Fibroblast of pulmonary artery (primary cell): Measurements from ENCODE around the gene LYRM4.
A peak's percentile ranks its signal among the peaks of the same experiment; 100 is the strongest.

Experiments
- DNase-seq: peaks from one replicate; pipeline ENCODE4 v3.0.0-alpha.2; 2010; ENCODE audit warnings: low read depth
- H3K4me3 ChIP-seq: replicated peaks from 2 replicates; pipeline ENCODE4 v1.5.1; 2011; ENCODE audit warnings: low read depth, mild to moderate bottlenecking, control low read depth, low read length, moderate library complexity
- TF ChIP-seq, protein P1 (sequence below): IDR thresholded peaks from 2 replicates; pipeline ENCODE4 v1.5.1; 2011; ENCODE audit warnings: mild to moderate bottlenecking, control low read depth, low read length, inconsistent platforms; ENCODE audit errors: missing control alignments

Gene LYRM4

GRCh38 chr6:5113096-5113495 lies 147.7 kb downstream of the LYRM4 start:
- no peak overlapping the region for H3K4me3 ChIP-seq
- DNase-seq, result no peak
- TF ChIP-seq, protein P1, sequence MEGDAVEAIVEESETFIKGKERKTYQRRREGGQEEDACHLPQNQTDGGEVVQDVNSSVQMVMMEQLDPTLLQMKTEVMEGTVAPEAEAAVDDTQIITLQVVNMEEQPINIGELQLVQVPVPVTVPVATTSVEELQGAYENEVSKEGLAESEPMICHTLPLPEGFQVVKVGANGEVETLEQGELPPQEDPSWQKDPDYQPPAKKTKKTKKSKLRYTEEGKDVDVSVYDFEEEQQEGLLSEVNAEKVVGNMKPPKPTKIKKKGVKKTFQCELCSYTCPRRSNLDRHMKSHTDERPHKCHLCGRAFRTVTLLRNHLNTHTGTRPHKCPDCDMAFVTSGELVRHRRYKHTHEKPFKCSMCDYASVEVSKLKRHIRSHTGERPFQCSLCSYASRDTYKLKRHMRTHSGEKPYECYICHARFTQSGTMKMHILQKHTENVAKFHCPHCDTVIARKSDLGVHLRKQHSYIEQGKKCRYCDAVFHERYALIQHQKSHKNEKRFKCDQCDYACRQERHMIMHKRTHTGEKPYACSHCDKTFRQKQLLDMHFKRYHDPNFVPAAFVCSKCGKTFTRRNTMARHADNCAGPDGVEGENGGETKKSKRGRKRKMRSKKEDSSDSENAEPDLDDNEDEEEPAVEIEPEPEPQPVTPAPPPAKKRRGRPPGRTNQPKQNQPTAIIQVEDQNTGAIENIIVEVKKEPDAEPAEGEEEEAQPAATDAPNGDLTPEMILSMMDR, result no peak

- no peak overlapping the region for H3K4me3 ChIP-seq
- DNase-seq, result peak; percentile 62
- TF ChIP-seq, protein P1, result no peak
These were observed 148.5 kb downstream of the LYRM4 start for GRCh38 chr6:5112066-5112799.

DNA sequence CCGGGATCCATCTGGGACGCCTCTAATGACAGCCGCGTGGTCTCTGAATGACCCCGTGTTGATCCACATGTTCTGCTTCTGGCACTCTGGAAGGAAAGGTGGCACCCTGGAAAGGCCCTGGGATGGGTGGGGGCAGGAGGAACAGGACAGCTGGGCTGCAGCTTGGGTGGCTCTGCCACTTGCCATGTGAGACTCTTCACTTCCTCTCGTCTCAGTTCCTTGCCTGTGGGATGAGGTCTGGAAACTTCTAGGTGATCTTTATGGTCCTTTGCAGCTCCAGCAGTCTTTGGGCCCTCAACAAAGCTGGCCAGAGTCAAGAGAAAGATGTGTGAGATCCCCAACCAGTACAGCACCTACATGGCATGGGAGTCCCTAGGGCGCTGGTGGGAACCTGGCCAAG lies 149.1 kb downstream of the LYRM4 start:
- DNase-seq, result no peak
- TF ChIP-seq, protein P1, result no peak
- no peak overlapping the region for H3K4me3 ChIP-seq

- TF ChIP-seq, protein P1, result no peak
- DNase-seq, result no peak
- no peak overlapping the region for H3K4me3 ChIP-seq
These were observed 150.5 kb downstream of the LYRM4 start for GRCh38 chr6:5110246-5110645.

DNA sequence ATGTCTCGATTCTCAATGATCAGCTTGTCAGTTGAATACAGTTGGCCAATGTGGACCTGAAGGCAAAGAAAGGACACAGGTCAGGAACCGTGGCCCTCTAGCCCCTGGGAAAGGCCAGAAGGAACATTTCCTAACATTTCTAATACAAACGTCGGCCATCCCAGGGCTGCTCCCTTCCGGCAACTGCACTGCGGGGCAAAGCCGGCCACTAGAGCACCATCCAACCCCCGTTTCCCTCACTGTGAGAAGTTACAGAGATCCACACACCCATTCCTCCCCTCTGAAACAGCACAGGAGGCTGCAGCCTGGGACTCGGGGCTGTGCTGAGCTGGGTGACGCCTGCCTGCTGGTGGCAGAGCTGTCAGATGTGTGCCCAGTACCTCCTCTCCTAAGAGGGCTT lies 151.3 kb downstream of the LYRM4 start:
- no peak overlapping the region for H3K4me3 ChIP-seq
- no peak for DNase-seq
- TF ChIP-seq, protein P1, result no peak

DNA sequence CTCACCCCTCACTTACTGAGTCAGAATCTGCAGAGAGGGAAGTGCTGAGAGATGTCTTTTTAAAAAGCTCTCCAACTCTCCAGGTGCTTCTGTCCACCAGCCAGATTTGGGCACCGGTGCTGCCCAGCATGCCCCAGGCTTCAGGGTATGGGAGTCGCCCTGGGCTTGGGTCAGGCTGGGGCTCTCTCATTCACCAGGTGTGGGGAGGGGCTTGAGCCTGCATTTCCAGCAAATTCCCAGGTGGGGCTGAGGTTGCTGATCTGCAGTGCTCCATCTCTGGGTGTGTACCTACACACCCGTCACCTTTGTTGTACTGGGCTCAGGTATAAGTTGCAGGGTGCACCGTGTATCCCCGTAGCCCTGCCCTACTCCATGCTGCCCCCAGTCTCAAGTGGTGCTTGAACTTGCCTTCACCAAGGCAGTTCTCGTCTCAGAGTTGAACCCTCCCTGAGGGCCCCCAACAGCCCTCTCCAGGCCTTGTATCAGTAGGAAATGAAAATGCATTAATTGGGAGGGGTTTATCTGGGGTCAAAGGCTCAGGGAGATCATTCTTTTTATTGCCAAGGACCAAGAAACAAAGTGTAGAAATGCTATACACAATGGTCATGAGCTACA lies 152.1 kb downstream of the LYRM4 start:
- DNase-seq, result no peak
- TF ChIP-seq, protein P1, result no peak
- no peak overlapping the region for H3K4me3 ChIP-seq

DNA sequence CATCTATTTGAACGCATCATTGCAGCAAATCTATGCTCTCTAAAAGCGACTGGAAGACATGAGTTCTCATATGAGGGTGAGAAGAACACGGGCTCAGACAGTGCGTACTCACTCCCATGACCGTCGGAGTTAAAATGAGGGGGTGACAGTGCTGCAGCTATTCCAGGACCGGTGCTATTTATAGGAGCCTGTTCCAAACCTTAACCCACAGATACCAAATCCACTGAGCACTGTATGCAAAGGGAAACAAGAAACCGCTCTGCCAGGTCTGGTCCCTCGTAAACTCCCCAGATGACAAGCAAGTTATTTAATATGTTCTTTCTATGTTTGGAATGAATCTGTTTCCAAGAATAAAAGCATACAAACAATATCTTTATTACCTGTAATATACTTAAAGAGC lies 152.7 kb downstream of the LYRM4 start:
- no peak for DNase-seq
- no peak overlapping the region for H3K4me3 ChIP-seq
- TF ChIP-seq, protein P1, result no peak
